ACC112 (cell line): ENCODE results near the gene PCDH19.

Source experiments
- H2AFZ ChIP-seq: fragments of 200-600 bp; sonication (generic); one replicate; pipeline ENCODE4 v1.6.0; 2017; ENCODE audit warnings: antibody characterized with exemption, low read length; ENCODE audit not compliant: unreplicated experiment
- H3K27ac ChIP-seq: fragments of 200-600 bp; sonication (generic); 2 replicates; pipeline ENCODE4 v1.5.1; 2014; ENCODE audit warnings: low read depth, mild to moderate bottlenecking, antibody characterized with exemption, low read length, moderate library complexity
- H3K27me3 ChIP-seq: fragments of 200-600 bp; sonication (generic); 2 replicates; pipeline ENCODE4 v1.6.1; 2014; ENCODE audit warnings: mild to moderate bottlenecking, antibody characterized with exemption, low read length, moderate library complexity, mixed read lengths; ENCODE audit not compliant: insufficient read depth
- H3K36me3 ChIP-seq: fragments of 200-600 bp; sonication (generic); 2 replicates; pipeline ENCODE4 v1.6.1; 2016; ENCODE audit warnings: mild to moderate bottlenecking, antibody characterized with exemption, low read length, moderate library complexity, mixed read lengths; ENCODE audit not compliant: insufficient read depth
- H3K4me1 ChIP-seq: fragments of 200-600 bp; sonication (generic); one replicate; pipeline ENCODE4 v1.6.1; 2016; ENCODE audit warnings: low read length, mixed read lengths; ENCODE audit not compliant: insufficient read depth, unreplicated experiment, control insufficient read depth
- H3K4me3 ChIP-seq: fragments of 200-600 bp; sonication (generic); 2 replicates; pipeline ENCODE4 v1.5.1; 2014; ENCODE audit warnings: mild to moderate bottlenecking, low read depth, low read length
- H3K79me2 ChIP-seq: fragments of 200-600 bp; sonication (generic); one replicate; pipeline ENCODE4 v1.6.0; 2016; ENCODE audit warnings: low read length; ENCODE audit not compliant: control insufficient read depth, unreplicated experiment, insufficient read depth

The PCDH19 gene

GRCh38 chrX:100417681-100418080, 7.6 kb upstream of the PCDH19 start:
- Histone ChIP-seq H3K36me3 (no peaks in the 10 kb centered on the region), H3K4me1 (no peaks in the 10 kb centered on the region), H3K27me3 (peaks cover 4% of the 10 kb centered on the region; the same call in 1 of the 2 replicates), H2AFZ (no peak overlapping the region), H3K79me2 (no peaks in the 10 kb centered on the region), H3K4me3 (no peak overlapping the region), H3K27ac (no peak overlapping the region)

- Histone ChIP-seq H3K27me3 (peaks cover 42% of the 10 kb centered on the region), H3K4me1 (no peaks in the 10 kb centered on the region), H3K36me3 (no peaks in the 10 kb centered on the region), H3K79me2 (no peaks in the 10 kb centered on the region), H2AFZ (no peak overlapping the region), H3K4me3 (no peak overlapping the region), H3K27ac (no peak overlapping the region)
These were observed 3.2 kb upstream of the PCDH19 start for GRCh38 chrX:100413229-100413628.

- H3K79me2 ChIP-seq = no peaks in the 10 kb centered on the region
- no peaks in the 10 kb centered on the region for H3K4me1 ChIP-seq
- H3K36me3 ChIP-seq = no peaks in the 10 kb centered on the region
- H2AFZ ChIP-seq = no peak overlapping the region
- H3K27ac ChIP-seq = no peak overlapping the region
- peaks cover 53% of the 10 kb centered on the region for H3K27me3 ChIP-seq
- H3K4me3 ChIP-seq = no peak overlapping the region
These were observed 2.0 kb upstream of the PCDH19 start for GRCh38 chrX:100411802-100412715.

- H3K36me3 ChIP-seq = no peaks in the 10 kb centered on the region
- H3K27ac ChIP-seq = no peak overlapping the region
- no peak overlapping the region for H2AFZ ChIP-seq
- no peak overlapping the region for H3K4me3 ChIP-seq
- H3K27me3 ChIP-seq = peaks cover 53% of the 10 kb centered on the region
- H3K79me2 ChIP-seq = no peaks in the 10 kb centered on the region
- H3K4me1 ChIP-seq = no peaks in the 10 kb centered on the region
These were observed 1.1 kb upstream of the PCDH19 start for GRCh38 chrX:100410901-100411801.

- Histone ChIP-seq H3K27me3 (peaks cover 53% of the 10 kb centered on the region), H3K36me3 (no peaks in the 10 kb centered on the region), H3K79me2 (no peaks in the 10 kb centered on the region), H3K27ac (no peak overlapping the region), H3K4me3 (no peak overlapping the region), H3K4me1 (no peaks in the 10 kb centered on the region), H2AFZ (no peak overlapping the region)
These were observed 1.1 kb downstream of the PCDH19 start for GRCh38 chrX:100408713-100409609.

- no peaks in the 10 kb centered on the region for H3K4me1 ChIP-seq
- no peaks in the 10 kb centered on the region for H3K79me2 ChIP-seq
- peaks cover 52% of the 10 kb centered on the region for H3K27me3 ChIP-seq
- no peaks in the 10 kb centered on the region for H3K36me3 ChIP-seq
- H2AFZ ChIP-seq = no peak overlapping the region
- no peak overlapping the region for H3K4me3 ChIP-seq
- no peak overlapping the region for H3K27ac ChIP-seq
These were observed 2.0 kb downstream of the PCDH19 start for GRCh38 chrX:100407784-100408712.

GRCh38 chrX:100407147-100407783, 2.8 kb downstream of the PCDH19 start:
- peaks cover 45% of the 10 kb centered on the region for H3K27me3 ChIP-seq
- H2AFZ ChIP-seq = no peak overlapping the region
- H3K4me1 ChIP-seq = no peaks in the 10 kb centered on the region
- no peaks in the 10 kb centered on the region for H3K79me2 ChIP-seq
- no peaks in the 10 kb centered on the region for H3K36me3 ChIP-seq
- H3K27ac ChIP-seq = no peak overlapping the region
- no peak overlapping the region for H3K4me3 ChIP-seq

- H3K4me1 ChIP-seq = no peaks in the 10 kb centered on the region
- H3K36me3 ChIP-seq = no peaks in the 10 kb centered on the region
- H3K79me2 ChIP-seq = no peaks in the 10 kb centered on the region
- peaks cover 28% of the 10 kb centered on the region for H3K27me3 ChIP-seq
- no peak overlapping the region for H3K4me3 ChIP-seq
- no peak overlapping the region for H2AFZ ChIP-seq
- no peak overlapping the region for H3K27ac ChIP-seq
These were observed 4.6 kb downstream of the PCDH19 start for GRCh38 chrX:100405424-100405823.

GRCh38 chrX:100404851-100405250, 5.2 kb downstream of the PCDH19 start:
- Histone ChIP-seq H3K27ac (no peak overlapping the region), H3K79me2 (no peaks in the 10 kb centered on the region), H2AFZ (no peak overlapping the region), H3K4me3 (no peak overlapping the region), H3K27me3 (peaks cover 25% of the 10 kb centered on the region), H3K36me3 (no peaks in the 10 kb centered on the region), H3K4me1 (no peaks in the 10 kb centered on the region)
